Measurements from ENCODE around the gene KCNC1. TPM values are rescaled to one million over a fixed set of nuclear protein-coding genes. Genes with fewer than 3 reads are reported as not detected.

KCNC1 gene
- total and polyA plus RNA-seq, 7 donors = 0.36 to 1.9 (median 0.48) TPM; not detected in 3

- Histone ChIP-seq H3K9me3 (no peaks in the 10 kb centered on the region), H3K27me3 (no peaks in the 10 kb centered on the region), H3K4me3 (no peak overlapping the region), H3K27ac (no peak overlapping the region), H3K36me3 (no peaks in the 10 kb centered on the region), H3K4me1 (peaks cover 0 to 13% (median 3%) of the 10 kb centered on the region in 4 donors)
- 92 to 96% methylated on average over 2 of the region's 2 CpGs for WGBS, 2 donors
- no peak for TF ChIP-seq CTCF (IDR thresholded peaks at IDR 0.05)
- TF ChIP-seq POLR2A (IDR thresholded peaks at IDR 0.05) = no peak
- no peak for TF ChIP-seq EP300 (IDR thresholded peaks at IDR 0.05)
- no peak for TF ChIP-seq POLR2AphosphoS5 (IDR thresholded peaks at IDR 0.05)
- intact Hi-C loops (cut with DNase I) = no loop called here
- no peak for DNase-seq
These were observed 61.6 kb downstream of the KCNC1 start for GRCh38 chr11:17796154-17796553.

GRCh38 chr11:17798253-17798652 is 63.7 kb downstream of the KCNC1 start:
- TF ChIP-seq EP300 (IDR thresholded peaks at IDR 0.05) = no peak
- no peak for TF ChIP-seq POLR2AphosphoS5 (IDR thresholded peaks at IDR 0.05)
- no peak for TF ChIP-seq POLR2A (IDR thresholded peaks at IDR 0.05)
- TF ChIP-seq CTCF (IDR thresholded peaks at IDR 0.05) = no peak
- H3K27ac ChIP-seq = peak overlapping the region in 1 of 4 donors; percentile 11
- no peaks in the 10 kb centered on the region for H3K9me3 ChIP-seq
- no peak for DNase-seq
- no peaks in the 10 kb centered on the region for H3K27me3 ChIP-seq
- intact Hi-C loops (cut with DNase I) = no loop called here
- H3K4me1 ChIP-seq = peaks cover 0 to 13% (median 3%) of the 10 kb centered on the region in 4 donors
- WGBS, 2 donors = 85 to 90% methylated on average over 6 of the region's 6 CpGs
- no peak overlapping the region for H3K4me3 ChIP-seq
- no peaks in the 10 kb centered on the region for H3K36me3 ChIP-seq

GRCh38 chr11:17798716-17799115 is 64.1 kb downstream of the KCNC1 start:
- H3K4me1 ChIP-seq = peaks cover 0 to 13% (median 3%) of the 10 kb centered on the region in 4 donors
- H3K36me3 ChIP-seq = no peaks in the 10 kb centered on the region
- H3K27ac ChIP-seq = peak overlapping the region in 1 of 4 donors; percentile 11
- WGBS, 2 donors = 95 to 97% methylated on average over 3 of the region's 3 CpGs
- no peak for DNase-seq
- no peak overlapping the region for H3K4me3 ChIP-seq
- intact Hi-C loops (cut with DNase I) = no loop called here
- no peaks in the 10 kb centered on the region for H3K9me3 ChIP-seq
- no peak for TF ChIP-seq POLR2AphosphoS5 (IDR thresholded peaks at IDR 0.05)
- no peak for TF ChIP-seq CTCF (IDR thresholded peaks at IDR 0.05)
- TF ChIP-seq EP300 (IDR thresholded peaks at IDR 0.05) = no peak
- no peak for TF ChIP-seq POLR2A (IDR thresholded peaks at IDR 0.05)
- H3K27me3 ChIP-seq = no peaks in the 10 kb centered on the region

DNA sequence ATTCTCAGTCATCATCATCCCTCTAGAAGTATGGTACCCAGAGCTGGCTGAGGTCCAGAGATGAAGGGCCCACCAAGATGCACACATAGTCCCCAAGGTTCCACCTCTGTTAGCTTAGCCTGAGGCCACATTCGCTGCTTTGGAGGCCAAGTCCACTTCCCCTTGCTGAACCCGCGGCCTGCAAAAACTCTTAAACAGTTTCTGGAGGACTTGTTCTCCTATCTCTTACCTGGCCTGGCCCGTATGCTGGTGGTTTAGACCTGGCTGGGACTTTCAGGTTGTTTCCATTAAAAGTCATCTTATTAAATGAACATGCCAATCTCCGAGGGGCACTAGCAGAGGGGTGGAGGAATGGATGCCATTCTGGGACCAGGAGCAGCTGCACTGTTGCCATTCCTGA is 64.6 kb downstream of the KCNC1 start:
- Histone ChIP-seq H3K4me3 (no peak overlapping the region), H3K4me1 (peaks cover 0 to 13% (median 3%) of the 10 kb centered on the region in 4 donors), H3K27ac (no peak overlapping the region), H3K36me3 (no peaks in the 10 kb centered on the region), H3K9me3 (no peaks in the 10 kb centered on the region), H3K27me3 (no peaks in the 10 kb centered on the region)
- no peak for DNase-seq
- intact Hi-C loops (cut with DNase I) = no loop called here
- WGBS, 2 donors = 96 to 97% methylated on average over 5 of the region's 5 CpGs
- no peak for TF ChIP-seq POLR2AphosphoS5 (IDR thresholded peaks at IDR 0.05)
- TF ChIP-seq POLR2A (IDR thresholded peaks at IDR 0.05) = no peak
- no peak for TF ChIP-seq EP300 (IDR thresholded peaks at IDR 0.05)
- no peak for TF ChIP-seq CTCF (IDR thresholded peaks at IDR 0.05)

DNA sequence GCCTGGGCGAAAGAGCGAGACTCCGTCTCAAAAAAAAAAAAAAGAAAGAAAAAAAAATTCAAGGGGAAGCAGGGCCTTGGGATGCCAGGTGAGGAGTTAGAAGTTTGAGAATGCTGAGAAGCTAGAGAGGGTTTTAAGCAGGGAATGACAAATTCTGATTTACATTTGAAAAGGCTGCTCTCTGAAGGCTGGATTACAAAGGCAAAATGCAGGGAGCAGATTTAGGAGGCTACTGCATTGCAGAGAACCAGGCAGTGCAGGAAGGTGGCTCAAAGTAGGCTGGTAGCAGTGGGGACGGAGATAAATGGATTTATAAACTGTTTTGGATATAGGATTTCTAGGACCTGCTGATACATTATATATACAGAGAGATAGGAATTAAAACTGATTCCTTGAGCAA is 66.6 kb downstream of the KCNC1 start:
- DNase-seq = no peak
- peaks cover 0 to 13% (median 3%) of the 10 kb centered on the region in 4 donors for H3K4me1 ChIP-seq
- H3K36me3 ChIP-seq = no peaks in the 10 kb centered on the region
- no peak overlapping the region for H3K27ac ChIP-seq
- WGBS, 2 donors = 97 to 99% methylated on average over 4 of the region's 4 CpGs
- no peaks in the 10 kb centered on the region for H3K27me3 ChIP-seq
- intact Hi-C loops (cut with DNase I) = no loop called here
- no peak overlapping the region for H3K4me3 ChIP-seq
- no peaks in the 10 kb centered on the region for H3K9me3 ChIP-seq
- TF ChIP-seq POLR2AphosphoS5 (IDR thresholded peaks at IDR 0.05) (no peak), POLR2A (IDR thresholded peaks at IDR 0.05) (no peak), EP300 (IDR thresholded peaks at IDR 0.05) (no peak), CTCF (IDR thresholded peaks at IDR 0.05) (no peak)

Data from sigmoid colon (tissue), 7 donors.